Activated CD4-positive, alpha-beta T cell treated with anti-CD3 and anti-CD28 coated beads, Interleukin-2, amount 50 U/mL, for 1 hour (primary cell): ENCODE data around the gene PTS.
A peak's percentile ranks its signal among the peaks of the same experiment; 100 is the strongest.

Experiments
- DNase-seq: peaks from one replicate; pipeline ENCODE4 v3.0.0-alpha.2; 2020

Gene PTS

DNA sequence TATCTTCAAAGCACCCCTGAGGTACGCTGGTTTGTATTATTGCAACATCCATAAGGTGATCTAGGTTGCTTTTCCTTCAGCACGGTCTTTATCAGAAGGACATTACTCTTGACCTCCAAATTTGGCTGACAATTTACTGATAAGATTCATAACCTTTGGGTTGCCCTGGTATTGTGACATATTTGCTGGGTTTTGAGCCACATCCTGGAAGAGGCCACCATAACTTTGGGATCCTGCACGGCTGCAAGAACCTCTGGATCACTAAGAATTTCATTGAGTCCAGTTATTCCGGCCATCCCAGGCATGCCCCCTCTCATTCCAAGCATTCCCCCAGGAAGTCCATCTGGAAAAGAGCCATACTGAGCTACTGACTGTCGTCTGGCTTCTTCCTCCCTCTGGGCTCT, 41.0 kb downstream of the PTS start:
- DNase-seq, result no peak

DNA sequence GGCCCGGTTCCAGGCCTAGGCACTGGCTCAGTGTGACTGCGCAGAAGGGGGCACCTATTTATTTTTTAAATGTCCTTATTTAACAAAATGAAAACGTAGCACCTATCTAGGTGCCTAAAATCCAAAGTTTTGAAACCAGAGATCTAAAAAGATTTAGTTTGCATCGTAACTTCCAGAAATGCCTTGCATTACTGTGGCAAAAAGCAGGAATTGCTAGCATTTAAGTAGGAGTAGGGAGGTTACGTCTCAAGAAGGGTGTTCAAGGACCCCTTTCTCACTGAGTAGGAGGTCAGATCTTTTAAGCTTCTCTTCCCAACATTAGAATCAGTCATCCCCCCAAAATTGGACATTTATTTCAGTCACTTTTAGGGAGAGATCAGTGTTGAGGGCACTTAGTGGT, 42.2 kb downstream of the PTS start:
- no peak for DNase-seq

DNA sequence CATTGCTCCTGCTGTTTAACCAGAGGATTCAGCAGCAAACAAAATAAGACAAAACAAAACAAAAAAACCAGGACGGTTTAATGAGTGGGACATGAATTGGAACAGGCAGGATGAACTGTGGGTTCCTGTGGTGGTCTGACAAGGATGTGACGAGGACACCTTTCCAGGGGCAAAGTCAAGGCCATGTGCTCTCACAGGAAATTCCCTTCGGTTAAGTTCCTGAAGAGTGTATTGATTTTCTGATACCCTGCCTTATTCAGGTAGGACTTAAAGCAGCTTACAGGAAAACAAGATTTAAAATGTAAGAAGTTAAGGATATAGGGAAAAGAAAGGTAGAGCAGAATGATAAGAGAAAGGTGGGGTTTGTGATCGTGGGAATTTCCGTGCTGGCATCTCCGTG, 42.9 kb downstream of the PTS start:
- no peak for DNase-seq

DNA sequence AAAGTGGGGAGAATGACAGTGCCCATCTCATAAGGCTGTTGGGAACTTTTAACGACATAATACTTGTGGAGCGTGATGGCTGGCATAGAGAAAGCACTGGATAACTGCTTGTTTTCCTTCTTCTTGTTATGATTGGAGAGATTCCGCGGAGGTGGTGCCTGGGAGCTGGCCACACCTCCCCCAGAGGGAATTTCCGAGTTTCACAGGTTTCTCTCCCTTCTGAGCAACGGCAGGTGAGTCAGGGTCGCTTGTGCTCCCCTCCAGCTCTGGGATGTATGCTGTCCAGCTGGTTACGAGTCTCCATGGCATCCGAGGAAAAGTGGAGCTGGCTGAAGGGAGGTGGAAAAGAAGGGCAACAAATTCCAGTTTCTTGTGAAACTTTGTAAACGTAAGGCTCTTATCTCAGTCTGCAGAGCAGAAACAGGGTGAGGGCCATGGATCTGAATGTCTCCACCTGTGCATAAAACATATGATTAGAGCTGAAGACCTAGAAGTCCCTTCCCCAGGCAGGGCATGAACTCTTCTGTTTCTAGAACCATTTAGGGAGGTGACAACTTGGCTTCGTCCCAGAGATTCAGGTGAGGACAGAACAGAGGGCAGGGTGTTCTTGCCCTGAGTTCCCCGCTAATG, 44.4 kb downstream of the PTS start:
- DNase-seq, result no peak

DNA sequence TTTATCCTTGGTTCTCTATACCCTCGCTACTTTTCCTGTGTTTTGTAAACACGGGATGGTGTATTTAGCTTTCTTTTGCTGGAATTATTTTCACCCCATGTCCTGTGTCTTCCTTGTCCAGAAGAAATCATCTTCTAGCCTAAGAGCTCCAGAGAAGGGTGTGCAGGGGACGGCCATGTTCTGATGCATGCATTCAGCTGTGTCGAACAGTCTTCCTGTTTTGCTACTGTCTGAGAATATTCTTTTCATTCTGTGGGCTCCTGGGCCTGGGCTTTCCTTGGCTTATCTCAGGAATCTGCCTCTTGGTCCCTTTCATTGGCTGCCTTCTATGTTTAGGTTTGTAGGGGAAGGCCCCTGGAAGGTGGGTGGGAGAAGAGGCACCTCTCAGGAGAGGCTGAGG, 45.0 kb downstream of the PTS start:
- no peak for DNase-seq

DNA sequence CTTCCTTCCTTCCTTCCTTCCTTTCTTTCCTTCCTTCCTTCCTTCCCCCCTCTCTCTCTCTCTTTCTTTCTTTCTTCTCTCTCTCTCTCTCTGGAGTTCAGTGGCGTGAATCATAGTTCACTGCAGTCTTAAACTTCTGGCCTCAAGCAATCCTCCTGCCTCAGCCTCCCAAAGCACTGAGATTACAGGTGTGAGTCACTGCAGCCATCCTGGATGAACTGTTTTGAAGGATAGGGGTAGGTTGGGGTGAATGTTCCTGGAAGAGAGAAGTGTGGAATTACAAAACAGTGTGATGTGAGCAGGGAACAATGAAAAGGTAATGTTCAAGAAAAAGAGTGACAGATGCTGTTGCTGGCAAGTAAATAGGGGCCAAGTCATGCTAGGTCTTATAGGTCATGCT, 46.8 kb downstream of the PTS start:
- DNase-seq, result no peak

DNA sequence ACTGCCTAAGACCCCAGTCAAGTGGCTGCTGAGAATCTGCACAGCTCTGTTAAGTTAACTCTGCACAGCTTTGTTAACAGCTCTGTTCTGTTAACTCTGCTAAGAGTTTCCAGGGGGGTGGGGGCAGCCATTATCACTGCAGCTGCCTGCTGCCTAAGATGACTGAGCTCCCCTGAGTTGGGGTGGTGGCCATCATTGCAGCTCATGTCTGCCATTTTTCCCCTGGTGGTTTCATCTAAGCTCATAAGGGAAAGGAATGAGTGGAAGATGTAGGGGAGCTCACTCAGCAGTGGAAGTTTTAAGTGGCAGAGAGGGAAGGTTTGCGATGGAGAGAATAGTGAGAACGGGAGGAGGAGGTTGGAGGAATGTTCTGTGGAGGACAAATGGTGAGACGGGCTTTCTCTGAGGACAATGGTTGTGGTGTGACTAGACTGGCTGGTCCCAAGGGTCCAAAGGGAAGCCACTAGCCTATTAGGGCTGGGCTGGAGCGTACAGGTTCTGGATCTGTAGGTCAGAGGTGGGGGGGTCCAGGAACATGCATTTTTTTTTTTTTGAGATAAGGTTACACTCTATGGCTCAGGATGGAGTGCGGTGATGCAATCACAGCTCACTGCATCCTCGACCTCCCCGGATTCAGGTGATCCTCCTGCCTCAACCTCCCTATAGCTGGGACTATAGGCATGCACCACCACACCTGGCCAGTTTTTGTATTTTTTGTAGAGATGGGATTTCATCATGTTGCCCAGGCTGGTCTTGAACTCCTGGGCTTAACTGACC, 48.0 kb downstream of the PTS start:
- DNase-seq, result no peak

DNA sequence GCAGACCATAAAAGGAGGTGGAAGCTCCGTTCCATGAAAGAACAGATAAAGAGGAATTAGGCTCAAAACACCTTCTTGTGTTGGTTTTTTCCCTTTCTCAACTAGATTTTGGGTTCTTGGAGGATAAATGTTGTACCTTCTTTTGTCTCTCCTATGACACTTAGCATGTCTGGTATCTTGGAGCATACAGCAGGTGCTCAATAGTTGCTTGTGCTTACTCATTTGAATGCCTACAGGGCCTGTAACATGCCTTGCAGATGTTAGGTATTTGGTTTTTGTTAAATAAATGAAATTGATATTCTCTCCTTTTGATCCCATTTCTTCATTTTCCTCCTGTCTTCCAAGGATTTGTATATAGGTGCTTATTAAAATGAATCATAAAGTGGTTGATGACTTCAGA, 50.8 kb downstream of the PTS start:
- DNase-seq, result no peak

DNA sequence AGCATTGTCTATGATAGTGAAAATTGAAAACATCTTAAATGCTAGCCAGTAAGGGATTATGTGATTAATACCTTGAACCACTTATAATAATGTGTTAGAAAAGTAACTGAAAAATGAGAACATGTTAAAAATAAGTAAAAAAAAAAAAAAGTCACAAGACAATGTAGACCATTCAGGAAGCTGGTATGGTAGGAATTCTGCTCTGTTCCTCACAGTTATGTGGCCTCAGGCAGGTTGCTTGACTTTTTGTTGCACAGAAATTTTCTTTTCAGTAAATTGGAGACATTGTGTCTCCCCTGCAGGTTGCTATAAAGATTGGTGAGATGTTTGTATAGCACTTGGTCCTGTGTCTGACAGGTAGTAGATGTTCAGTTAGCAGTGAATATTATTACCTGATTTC, 51.7 kb downstream of the PTS start:
- DNase-seq, result no peak

DNA sequence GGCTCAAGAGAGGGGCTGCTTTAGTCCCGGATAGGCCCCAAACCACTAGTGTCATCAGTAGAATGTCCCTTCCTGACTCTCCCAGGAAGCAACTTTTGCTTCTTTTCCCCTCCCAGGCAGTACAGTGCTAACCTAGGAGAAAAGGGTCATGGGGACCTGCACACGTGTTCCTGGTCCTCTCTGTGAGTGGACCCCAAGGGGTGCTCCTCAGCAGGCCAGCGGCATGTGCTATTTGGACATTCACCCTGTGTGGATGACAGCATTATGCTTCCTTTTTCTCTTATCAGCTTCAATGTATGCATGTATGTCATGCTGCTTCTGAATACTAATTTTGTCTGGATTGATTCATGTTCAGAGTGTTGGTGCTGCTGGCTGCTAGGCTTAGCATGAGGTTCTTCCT, 52.6 kb downstream of the PTS start:
- no peak for DNase-seq

DNA sequence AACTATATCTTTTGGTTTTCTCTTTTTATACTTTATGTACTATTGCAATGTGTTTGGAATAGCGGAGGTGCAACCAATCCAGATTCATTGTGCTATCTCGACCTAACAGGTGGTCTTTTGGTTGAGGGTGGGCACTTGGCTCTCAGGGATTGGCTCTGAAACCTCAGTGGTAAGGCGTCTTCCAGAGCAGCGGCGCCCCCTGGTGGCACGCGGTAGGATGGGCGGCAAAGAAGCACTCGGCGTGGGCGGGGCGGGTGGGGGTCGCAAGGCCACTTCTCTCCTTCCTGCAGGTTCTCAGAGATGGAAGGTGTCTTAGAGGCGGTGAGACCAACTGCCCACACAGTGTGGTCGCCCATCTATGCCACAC, 53.7 kb downstream of the PTS start:
- peak; percentile 76 for DNase-seq

DNA sequence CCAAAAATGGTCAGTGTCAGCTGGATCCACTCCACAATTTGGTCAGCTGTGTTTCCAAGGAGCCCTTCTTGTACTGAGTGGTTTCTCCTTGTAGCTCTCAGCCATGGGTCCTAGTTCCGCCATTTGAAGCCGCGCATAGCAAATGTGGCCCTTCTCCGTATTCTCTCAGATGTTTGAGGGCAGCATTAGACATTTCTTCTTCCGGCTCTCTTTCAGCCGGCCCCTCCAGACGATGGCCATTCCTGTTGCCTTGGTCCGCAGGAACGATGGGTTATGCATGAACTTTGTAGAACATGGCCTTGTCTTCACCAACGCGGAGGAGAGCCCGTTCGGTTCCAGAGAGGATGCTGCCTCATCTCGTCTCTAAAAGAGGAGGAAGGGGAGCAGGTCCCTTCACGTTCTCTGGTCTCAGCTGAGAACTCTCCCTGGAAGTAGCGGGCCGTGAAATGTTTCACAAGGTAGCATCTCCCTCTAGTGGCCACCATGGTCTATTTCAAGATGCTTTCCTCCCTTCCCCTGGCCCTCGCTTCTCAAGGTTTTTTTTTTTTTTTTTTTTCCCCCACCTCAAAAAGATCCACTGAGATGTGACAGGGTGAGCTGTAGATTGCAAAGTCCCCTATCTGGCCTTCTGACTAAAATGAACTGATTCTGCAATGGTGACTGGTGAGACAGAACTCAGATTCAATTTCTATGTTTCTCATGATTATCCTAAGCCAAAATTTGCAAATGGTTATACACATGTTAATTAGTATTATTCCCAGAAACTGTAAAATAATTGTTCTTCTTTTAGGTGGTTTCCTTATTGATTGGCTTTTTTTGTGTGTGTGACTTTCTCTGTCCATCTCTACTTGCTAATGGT, 54.3 kb downstream of the PTS start:
- peak; percentile 55 for DNase-seq

DNA sequence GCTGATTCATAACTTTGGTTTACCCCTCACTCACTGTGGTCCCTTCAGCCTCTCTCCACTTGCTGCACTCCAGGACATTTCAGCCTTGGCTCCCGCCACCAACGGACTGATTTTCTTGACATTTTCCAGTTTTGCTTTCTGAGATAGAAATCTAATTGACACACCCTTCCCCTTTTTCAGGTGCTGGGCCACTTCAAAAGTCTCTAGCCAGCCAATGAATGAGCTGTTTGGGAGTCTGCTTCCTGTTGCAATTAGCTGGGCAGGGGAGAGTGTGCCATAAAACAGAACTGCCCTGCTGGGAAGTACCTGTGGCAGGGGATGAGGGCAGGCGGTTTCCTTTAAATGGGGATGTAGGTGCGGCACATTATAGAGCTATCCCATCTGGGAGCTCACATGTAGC, 55.5 kb downstream of the PTS start:
- DNase-seq, result no peak
